Astrocyte (in vitro differentiated cells and primary cell): ENCODE measurements around the gene SHISA9. TPM values are rescaled to one million over a fixed set of nuclear protein-coding genes. Genes with fewer than 3 reads are reported as not detected.

Experiments
- DNase-seq: peaks from one replicate; pipeline ENCODE4 v3.0.0-alpha.2; 2010; ENCODE audit warnings: low read depth
- FAIRE-seq: peaks from 2 replicates; lab custom pipeline; 2011; peaks lifted over from hg19 to GRCh38; lab: Jason Lieb, UNC
- H2AFZ ChIP-seq: 2 replicates; pipeline ENCODE4 v1.6.0; 2012; ENCODE audit warnings: low read depth, low read length, inconsistent platforms
- H3K27ac ChIP-seq: 2 replicates; pipeline ENCODE4 v1.5.1; 2011; ENCODE audit warnings: low read depth, low read length, inconsistent platforms
- H3K27me3 ChIP-seq: 2 replicates; pipeline ENCODE4 v1.6.0; 2011; ENCODE audit warnings: low read length, inconsistent platforms; ENCODE audit not compliant: insufficient read depth
- H3K36me3 ChIP-seq: 2 replicates; pipeline ENCODE4 v1.5.1; 2011; ENCODE audit warnings: low read length, inconsistent platforms; ENCODE audit not compliant: insufficient read depth
- H3K4me1 ChIP-seq: 2 replicates; pipeline ENCODE4 v1.5.1; 2011; ENCODE audit warnings: low read length, inconsistent platforms; ENCODE audit not compliant: insufficient read depth
- H3K4me2 ChIP-seq: 2 replicates; pipeline ENCODE4 v1.6.0; 2012; ENCODE audit warnings: low read length, inconsistent platforms
- H3K4me3 ChIP-seq: 2 replicates; pipeline ENCODE4 v1.5.1; 2011; ENCODE audit warnings: low read depth, mild to moderate bottlenecking, low read length, inconsistent platforms; ENCODE audit not compliant: insufficient read depth
- H3K79me2 ChIP-seq: 2 replicates; pipeline ENCODE4 v1.6.0; 2012; ENCODE audit warnings: mild to moderate bottlenecking, low read length, inconsistent platforms; ENCODE audit not compliant: insufficient read depth
- H3K9ac ChIP-seq: 2 replicates; pipeline ENCODE4 v1.6.0; 2012; ENCODE audit warnings: mild to moderate bottlenecking, low read length, inconsistent platforms
- H3K9me3 ChIP-seq: 2 replicates; pipeline ENCODE4 v1.5.1; 2012; ENCODE audit warnings: low read depth, mild to moderate bottlenecking, low read length, inconsistent platforms; ENCODE audit not compliant: insufficient read depth
- H4K20me1 ChIP-seq: 2 replicates; pipeline ENCODE4 v1.6.0; 2012; ENCODE audit warnings: low read length, inconsistent platforms; ENCODE audit not compliant: insufficient read depth
- H3K27ac Mint-ChIP-seq: one replicate; pipeline ENCODE4 v1.8.0; 2021; ENCODE audit warnings: mild to moderate bottlenecking, mixed read lengths; ENCODE audit not compliant: unreplicated experiment
- H3K27me3 Mint-ChIP-seq: one replicate; pipeline ENCODE4 v1.8.0; 2021; ENCODE audit warnings: low read depth, mixed read lengths; ENCODE audit not compliant: unreplicated experiment
- H3K36me3 Mint-ChIP-seq: one replicate; pipeline ENCODE4 v1.8.0; 2021; ENCODE audit warnings: low read depth, mixed read lengths; ENCODE audit not compliant: unreplicated experiment
- H3K4me1 Mint-ChIP-seq: one replicate; pipeline ENCODE4 v1.8.0; 2021; ENCODE audit warnings: low read depth, mixed read lengths; ENCODE audit not compliant: unreplicated experiment
- H3K4me3 Mint-ChIP-seq: one replicate; pipeline ENCODE4 v1.8.0; 2021; ENCODE audit warnings: mild to moderate bottlenecking, moderate library complexity, mixed read lengths; ENCODE audit not compliant: unreplicated experiment
- H3K9me3 Mint-ChIP-seq: one replicate; pipeline ENCODE4 v1.8.0; 2021; ENCODE audit warnings: mild to moderate bottlenecking, mixed read lengths; ENCODE audit not compliant: unreplicated experiment
- CTCF ChIP-seq: IDR thresholded peaks from 2 replicates; pipeline ENCODE4 v1.5.1; 2011; ENCODE audit warnings: low read depth, mild to moderate bottlenecking, inconsistent platforms, low read length, moderate library complexity; ENCODE audit not compliant: insufficient read depth
- EZH2 ChIP-seq: IDR thresholded peaks from 2 replicates; pipeline ENCODE4 v1.6.1; 2012; ENCODE audit warnings: mild to moderate bottlenecking, low read length, inconsistent platforms; ENCODE audit not compliant: insufficient read depth
- total RNA-seq: library from RNA; stranded (reverse); gene quantifications from 2 replicates; pipeline ENCODE4 v1.2.1, GENCODE V29; 2021

SHISA9 gene
- total RNA-seq, 1 donor from 2014 or later, result 73.0 TPM

DNA sequence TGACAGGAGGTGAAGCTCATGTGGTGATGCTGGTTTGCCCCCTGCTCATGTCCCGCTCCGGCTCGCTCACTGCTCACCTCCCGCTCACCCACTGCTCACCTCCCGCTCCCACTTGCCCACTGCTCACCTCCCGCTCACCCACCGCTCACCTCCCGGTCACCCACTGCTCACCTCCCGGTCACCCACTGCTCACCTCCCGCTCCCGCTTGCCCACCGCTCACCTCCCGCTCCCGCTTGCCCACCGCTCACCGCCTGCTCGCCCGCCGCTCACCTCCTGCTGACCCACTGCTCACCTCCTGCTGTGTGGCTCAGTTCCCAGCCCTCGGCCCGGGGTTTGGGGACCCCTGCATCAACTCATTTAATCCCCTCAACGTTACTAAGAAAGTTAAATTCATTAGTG, 39.1 kb upstream of the SHISA9 start:
- DNase-seq (no peak), FAIRE-seq (no peak)
- H3K27me3 ChIP-seq, result no peaks in the 10 kb centered on the region
- H3K36me3 ChIP-seq, result no peaks in the 10 kb centered on the region
- H3K4me3 ChIP-seq, result no peak overlapping the region
- Mint-ChIP-seq H3K27me3 (peaks cover 4% of the 10 kb centered on the region), H3K9me3 (no peaks in the 10 kb centered on the region), H3K27ac (no peak overlapping the region), H3K4me3 (no peak overlapping the region), H3K4me1 (peaks cover 2% of the 10 kb centered on the region), H3K36me3 (no peaks in the 10 kb centered on the region)
- H2AFZ ChIP-seq, result no peak overlapping the region
- no peaks in the 10 kb centered on the region for H4K20me1 ChIP-seq
- H3K27ac ChIP-seq, result no peak overlapping the region
- no peaks in the 10 kb centered on the region for H3K9me3 ChIP-seq
- TF ChIP-seq EZH2 (no peak), CTCF (no peak)
- no peaks in the 10 kb centered on the region for H3K79me2 ChIP-seq
- H3K4me1 ChIP-seq, result no peaks in the 10 kb centered on the region
- no peak overlapping the region for H3K9ac ChIP-seq
- H3K4me2 ChIP-seq, result no peak overlapping the region

GRCh38 chr16:12862941-12863340, 38.5 kb upstream of the SHISA9 start:
- no peaks in the 10 kb centered on the region for H3K36me3 ChIP-seq
- H3K4me2 ChIP-seq, result no peak overlapping the region
- no peak overlapping the region for H3K9ac ChIP-seq
- H3K27ac Mint-ChIP-seq, result peak overlapping the region; percentile 41
- no peaks in the 10 kb centered on the region for H3K27me3 ChIP-seq
- FAIRE-seq (no peak), DNase-seq (no peak)
- H3K4me1 Mint-ChIP-seq, result peaks cover 2% of the 10 kb centered on the region
- no peaks in the 10 kb centered on the region for H3K9me3 Mint-ChIP-seq
- H3K79me2 ChIP-seq, result no peaks in the 10 kb centered on the region
- no peaks in the 10 kb centered on the region for H3K36me3 Mint-ChIP-seq
- peaks cover 7% of the 10 kb centered on the region for H3K27me3 Mint-ChIP-seq
- no peak overlapping the region for H3K4me3 ChIP-seq
- H3K9me3 ChIP-seq, result no peaks in the 10 kb centered on the region
- no peak for TF ChIP-seq EZH2
- no peak for TF ChIP-seq CTCF
- no peaks in the 10 kb centered on the region for H3K4me1 ChIP-seq
- H3K27ac ChIP-seq, result no peak overlapping the region
- no peak overlapping the region for H3K4me3 Mint-ChIP-seq
- H4K20me1 ChIP-seq, result no peaks in the 10 kb centered on the region
- no peak overlapping the region for H2AFZ ChIP-seq

DNA sequence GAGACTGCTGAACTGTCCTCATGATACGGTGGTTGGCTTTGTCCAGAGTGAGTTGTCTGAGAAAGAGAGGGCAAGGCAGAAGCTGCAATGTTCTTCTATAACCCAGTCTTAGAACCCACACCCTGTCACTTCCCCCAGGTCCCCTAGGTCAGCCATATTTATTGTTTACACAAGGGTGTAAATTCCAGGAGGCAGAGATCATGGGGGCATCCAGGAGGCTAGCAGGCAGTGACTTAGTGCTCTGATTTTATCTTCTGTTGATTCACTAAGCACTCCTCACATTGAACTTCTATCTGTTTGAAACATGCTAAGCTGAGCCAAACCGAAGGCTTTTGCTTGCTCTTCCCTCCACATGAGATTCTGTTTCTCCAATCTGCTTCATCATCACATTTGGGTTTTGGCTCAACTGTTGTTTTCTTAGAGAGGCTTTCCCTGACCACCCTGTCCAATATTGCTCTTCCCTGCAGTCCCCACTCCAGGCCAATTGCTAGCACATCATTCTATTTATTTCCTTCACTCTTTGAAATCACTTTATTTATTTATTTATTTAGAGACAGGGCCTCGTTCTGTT, 34.3 kb upstream of the SHISA9 start:
- Mint-ChIP-seq H3K9me3 (peaks cover 9% of the 10 kb centered on the region), H3K27me3 (peaks cover 10% of the 10 kb centered on the region), H3K27ac (no peak overlapping the region), H3K4me3 (no peak overlapping the region), H3K4me1 (peaks cover 2% of the 10 kb centered on the region), H3K36me3 (no peaks in the 10 kb centered on the region)
- H3K9me3 ChIP-seq, result no peaks in the 10 kb centered on the region
- H3K4me2 ChIP-seq, result no peak overlapping the region
- H3K27ac ChIP-seq, result no peak overlapping the region
- DNase-seq, result no peak
- no peaks in the 10 kb centered on the region for H3K4me1 ChIP-seq
- H3K36me3 ChIP-seq, result no peaks in the 10 kb centered on the region
- TF ChIP-seq EZH2, result no peak
- TF ChIP-seq CTCF, result no peak
- H3K79me2 ChIP-seq, result no peaks in the 10 kb centered on the region
- H4K20me1 ChIP-seq, result no peaks in the 10 kb centered on the region
- no peak overlapping the region for H3K9ac ChIP-seq
- no peak overlapping the region for H3K4me3 ChIP-seq
- FAIRE-seq, result no peak
- no peak overlapping the region for H2AFZ ChIP-seq
- H3K27me3 ChIP-seq, result no peaks in the 10 kb centered on the region
